ENCODE results near the gene USH1C.

DNA sequence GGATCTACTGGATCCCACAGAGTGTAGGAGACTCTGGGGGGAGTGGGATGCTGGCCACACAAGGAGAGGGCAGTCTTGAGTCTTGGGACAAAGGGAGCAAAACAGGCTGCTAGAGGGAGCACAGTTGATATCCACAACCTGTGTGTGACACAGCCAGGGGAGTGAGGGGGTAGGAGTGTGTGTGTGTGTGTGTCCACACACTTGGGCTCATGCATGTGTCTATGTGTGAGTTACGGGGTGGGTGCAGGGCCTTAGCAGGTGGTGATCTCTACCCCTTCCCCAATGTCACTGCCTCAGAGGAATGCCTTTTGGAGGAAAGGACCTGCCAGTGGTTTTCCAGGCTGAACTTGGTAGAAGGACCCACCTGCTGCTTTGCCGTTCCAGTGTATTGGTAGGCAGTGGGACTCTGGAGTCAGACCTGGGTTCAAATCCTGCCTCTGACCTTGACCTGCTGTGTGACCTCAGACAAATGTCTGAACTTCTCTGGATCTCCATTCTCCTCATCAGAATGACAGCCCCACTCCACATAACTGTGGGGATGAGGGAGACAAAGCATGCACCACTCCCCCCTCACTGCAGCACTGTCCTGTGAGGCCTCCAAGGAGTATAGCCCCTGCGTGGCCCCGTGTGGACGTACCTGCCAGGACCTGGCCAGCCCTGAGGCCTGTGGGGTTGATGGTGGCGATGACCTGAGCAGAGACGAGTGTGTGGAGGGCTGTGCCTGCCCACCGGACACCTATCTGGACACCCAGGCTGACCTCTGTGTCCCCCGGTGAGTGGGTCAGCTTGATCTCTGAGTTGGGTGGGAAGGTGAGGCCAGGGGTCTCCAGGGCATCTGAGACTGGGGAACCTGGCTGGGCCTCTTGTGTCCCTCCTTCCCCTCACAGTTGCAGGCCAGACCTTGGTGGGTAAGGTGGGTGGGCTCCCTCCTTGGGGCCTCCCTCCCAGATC lies 30.2 kb upstream of the USH1C start:
- TF ChIP-seq, protein P1, sequence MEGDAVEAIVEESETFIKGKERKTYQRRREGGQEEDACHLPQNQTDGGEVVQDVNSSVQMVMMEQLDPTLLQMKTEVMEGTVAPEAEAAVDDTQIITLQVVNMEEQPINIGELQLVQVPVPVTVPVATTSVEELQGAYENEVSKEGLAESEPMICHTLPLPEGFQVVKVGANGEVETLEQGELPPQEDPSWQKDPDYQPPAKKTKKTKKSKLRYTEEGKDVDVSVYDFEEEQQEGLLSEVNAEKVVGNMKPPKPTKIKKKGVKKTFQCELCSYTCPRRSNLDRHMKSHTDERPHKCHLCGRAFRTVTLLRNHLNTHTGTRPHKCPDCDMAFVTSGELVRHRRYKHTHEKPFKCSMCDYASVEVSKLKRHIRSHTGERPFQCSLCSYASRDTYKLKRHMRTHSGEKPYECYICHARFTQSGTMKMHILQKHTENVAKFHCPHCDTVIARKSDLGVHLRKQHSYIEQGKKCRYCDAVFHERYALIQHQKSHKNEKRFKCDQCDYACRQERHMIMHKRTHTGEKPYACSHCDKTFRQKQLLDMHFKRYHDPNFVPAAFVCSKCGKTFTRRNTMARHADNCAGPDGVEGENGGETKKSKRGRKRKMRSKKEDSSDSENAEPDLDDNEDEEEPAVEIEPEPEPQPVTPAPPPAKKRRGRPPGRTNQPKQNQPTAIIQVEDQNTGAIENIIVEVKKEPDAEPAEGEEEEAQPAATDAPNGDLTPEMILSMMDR (IDR thresholded peaks at IDR 0.05): no peak
- TF ChIP-seq POLR2A (IDR thresholded peaks at IDR 0.05): no peak
